Measurements from ENCODE around the gene POLR2J3.
"Not testable (repeated sequence)": the region's sequence is repeated elsewhere in the genome, so short reads cannot be mapped to it uniquely, and the experiment has no call there.

DNA sequence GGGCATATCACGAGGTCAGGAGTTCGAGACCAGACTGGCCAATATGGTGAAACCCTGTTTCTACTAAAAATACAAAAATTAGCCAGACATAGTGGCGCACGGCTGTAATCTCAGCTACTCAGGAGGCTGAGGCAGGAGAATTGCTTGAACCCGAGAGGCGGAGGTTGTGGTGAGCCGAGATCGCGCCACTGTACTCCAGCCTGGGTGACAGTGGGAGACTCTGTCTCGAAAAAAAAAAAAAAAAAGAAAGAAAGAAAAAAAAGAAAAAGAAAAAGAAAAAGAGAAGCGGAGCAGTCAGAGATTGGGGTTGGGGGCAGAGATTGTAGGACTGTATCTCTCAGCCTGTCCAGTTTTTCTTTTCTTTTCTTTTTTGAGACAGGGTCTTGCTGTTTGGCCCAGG, 29.6 kb downstream of the POLR2J3 start:
- TF ChIP-seq ETV6 (CRISPR knock-in tag; IDR thresholded peaks at IDR 0.05); ZNF423 (CRISPR knock-in tag; IDR thresholded peaks at IDR 0.05); FOXK1 (CRISPR knock-in tag; IDR thresholded peaks at IDR 0.05); NR3C1 (CRISPR knock-in tag; conservative IDR thresholded peaks at IDR 0.05; ENCODE audit: low read depth); NFYB (CRISPR knock-in tag; conservative IDR thresholded peaks at IDR 0.05; ENCODE audit: low read depth); GRHL2 (CRISPR knock-in tag; IDR thresholded peaks at IDR 0.05; ENCODE audit: insufficient replicate concordance, severe bottlenecking): not testable (repeated sequence)
- TF ChIP-seq, protein P1, sequence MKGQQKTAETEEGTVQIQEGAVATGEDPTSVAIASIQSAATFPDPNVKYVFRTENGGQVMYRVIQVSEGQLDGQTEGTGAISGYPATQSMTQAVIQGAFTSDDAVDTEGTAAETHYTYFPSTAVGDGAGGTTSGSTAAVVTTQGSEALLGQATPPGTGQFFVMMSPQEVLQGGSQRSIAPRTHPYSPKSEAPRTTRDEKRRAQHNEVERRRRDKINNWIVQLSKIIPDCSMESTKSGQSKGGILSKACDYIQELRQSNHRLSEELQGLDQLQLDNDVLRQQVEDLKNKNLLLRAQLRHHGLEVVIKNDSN (CRISPR knock-in tag; IDR thresholded peaks at IDR 0.05), result not testable (repeated sequence)
- TF ChIP-seq, protein P2, sequence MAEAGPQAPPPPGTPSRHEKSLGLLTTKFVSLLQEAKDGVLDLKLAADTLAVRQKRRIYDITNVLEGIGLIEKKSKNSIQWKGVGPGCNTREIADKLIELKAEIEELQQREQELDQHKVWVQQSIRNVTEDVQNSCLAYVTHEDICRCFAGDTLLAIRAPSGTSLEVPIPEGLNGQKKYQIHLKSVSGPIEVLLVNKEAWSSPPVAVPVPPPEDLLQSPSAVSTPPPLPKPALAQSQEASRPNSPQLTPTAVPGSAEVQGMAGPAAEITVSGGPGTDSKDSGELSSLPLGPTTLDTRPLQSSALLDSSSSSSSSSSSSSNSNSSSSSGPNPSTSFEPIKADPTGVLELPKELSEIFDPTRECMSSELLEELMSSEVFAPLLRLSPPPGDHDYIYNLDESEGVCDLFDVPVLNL (CRISPR knock-in tag; IDR thresholded peaks at IDR 0.05; ENCODE audit: borderline replicate concordance, low read depth), result not testable (repeated sequence)
- TF ChIP-seq, protein P3, sequence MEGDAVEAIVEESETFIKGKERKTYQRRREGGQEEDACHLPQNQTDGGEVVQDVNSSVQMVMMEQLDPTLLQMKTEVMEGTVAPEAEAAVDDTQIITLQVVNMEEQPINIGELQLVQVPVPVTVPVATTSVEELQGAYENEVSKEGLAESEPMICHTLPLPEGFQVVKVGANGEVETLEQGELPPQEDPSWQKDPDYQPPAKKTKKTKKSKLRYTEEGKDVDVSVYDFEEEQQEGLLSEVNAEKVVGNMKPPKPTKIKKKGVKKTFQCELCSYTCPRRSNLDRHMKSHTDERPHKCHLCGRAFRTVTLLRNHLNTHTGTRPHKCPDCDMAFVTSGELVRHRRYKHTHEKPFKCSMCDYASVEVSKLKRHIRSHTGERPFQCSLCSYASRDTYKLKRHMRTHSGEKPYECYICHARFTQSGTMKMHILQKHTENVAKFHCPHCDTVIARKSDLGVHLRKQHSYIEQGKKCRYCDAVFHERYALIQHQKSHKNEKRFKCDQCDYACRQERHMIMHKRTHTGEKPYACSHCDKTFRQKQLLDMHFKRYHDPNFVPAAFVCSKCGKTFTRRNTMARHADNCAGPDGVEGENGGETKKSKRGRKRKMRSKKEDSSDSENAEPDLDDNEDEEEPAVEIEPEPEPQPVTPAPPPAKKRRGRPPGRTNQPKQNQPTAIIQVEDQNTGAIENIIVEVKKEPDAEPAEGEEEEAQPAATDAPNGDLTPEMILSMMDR (IDR thresholded peaks at IDR 0.05), result not testable (repeated sequence)
- TF ChIP-seq, protein P4, sequence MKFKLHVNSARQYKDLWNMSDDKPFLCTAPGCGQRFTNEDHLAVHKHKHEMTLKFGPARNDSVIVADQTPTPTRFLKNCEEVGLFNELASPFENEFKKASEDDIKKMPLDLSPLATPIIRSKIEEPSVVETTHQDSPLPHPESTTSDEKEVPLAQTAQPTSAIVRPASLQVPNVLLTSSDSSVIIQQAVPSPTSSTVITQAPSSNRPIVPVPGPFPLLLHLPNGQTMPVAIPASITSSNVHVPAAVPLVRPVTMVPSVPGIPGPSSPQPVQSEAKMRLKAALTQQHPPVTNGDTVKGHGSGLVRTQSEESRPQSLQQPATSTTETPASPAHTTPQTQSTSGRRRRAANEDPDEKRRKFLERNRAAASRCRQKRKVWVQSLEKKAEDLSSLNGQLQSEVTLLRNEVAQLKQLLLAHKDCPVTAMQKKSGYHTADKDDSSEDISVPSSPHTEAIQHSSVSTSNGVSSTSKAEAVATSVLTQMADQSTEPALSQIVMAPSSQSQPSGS (CRISPR knock-in tag; IDR thresholded peaks at IDR 0.05; ENCODE audit: borderline replicate concordance, low read depth), result not testable (repeated sequence)
- TF ChIP-seq, protein P5, sequence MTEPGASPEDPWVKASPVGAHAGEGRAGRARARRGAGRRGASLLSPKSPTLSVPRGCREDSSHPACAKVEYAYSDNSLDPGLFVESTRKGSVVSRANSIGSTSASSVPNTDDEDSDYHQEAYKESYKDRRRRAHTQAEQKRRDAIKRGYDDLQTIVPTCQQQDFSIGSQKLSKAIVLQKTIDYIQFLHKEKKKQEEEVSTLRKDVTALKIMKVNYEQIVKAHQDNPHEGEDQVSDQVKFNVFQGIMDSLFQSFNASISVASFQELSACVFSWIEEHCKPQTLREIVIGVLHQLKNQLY (CRISPR knock-in tag; IDR thresholded peaks at IDR 0.05), result not testable (repeated sequence)
- TF ChIP-seq, protein P6, sequence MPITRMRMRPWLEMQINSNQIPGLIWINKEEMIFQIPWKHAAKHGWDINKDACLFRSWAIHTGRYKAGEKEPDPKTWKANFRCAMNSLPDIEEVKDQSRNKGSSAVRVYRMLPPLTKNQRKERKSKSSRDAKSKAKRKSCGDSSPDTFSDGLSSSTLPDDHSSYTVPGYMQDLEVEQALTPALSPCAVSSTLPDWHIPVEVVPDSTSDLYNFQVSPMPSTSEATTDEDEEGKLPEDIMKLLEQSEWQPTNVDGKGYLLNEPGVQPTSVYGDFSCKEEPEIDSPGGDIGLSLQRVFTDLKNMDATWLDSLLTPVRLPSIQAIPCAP (CRISPR knock-in tag; IDR thresholded peaks at IDR 0.05), result not testable (repeated sequence)
- TF ChIP-seq, protein P7, sequence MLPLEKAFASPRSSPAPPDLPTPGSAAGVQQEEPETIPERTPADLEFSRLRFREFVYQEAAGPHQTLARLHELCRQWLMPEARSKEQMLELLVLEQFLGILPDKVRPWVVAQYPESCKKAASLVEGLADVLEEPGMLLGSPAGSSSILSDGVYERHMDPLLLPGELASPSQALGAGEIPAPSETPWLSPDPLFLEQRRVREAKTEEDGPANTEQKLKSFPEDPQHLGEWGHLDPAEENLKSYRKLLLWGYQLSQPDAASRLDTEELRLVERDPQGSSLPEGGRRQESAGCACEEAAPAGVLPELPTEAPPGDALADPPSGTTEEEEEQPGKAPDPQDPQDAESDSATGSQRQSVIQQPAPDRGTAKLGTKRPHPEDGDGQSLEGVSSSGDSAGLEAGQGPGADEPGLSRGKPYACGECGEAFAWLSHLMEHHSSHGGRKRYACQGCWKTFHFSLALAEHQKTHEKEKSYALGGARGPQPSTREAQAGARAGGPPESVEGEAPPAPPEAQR (CRISPR knock-in tag; IDR thresholded peaks at IDR 0.05), result not testable (repeated sequence)
- TF ChIP-seq, protein P8, sequence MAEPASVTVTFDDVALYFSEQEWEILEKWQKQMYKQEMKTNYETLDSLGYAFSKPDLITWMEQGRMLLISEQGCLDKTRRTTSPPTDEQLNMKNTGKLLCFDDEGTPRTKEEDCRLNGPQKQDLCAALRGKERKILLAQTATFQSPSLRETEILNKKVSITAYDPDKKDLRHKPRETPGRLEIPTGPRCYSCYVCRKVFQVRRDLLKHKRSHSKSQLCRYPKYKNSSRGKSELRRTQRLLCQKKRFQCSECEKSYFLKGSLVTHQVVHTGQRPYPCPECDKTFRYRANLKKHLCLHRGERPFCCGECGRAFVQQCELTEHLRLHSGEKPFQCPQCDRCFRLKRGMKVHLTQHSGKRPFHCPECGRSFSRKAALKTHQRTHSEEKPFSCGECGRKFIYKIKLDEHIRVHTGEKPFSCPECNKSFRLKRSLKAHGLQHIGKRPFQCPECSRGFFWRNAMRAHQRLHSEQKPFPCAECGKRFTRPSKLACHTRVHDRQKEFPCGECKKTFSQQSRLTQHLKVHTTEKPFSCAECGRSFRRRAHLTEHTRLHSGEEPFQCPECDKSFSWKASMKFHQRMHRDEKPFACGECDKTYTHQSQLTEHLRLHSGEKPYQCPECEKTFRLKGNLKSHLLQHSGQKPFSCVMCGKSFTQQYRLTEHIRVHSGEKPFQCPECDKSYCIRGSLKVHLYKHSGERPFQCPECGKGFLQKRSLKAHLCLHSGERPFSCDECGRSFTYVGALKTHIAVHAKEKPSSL (CRISPR knock-in tag; conservative IDR thresholded peaks at IDR 0.05), result not testable (repeated sequence)

Data from WTC11 (cell line).